Stimulated activated CD8-positive, alpha-beta memory T cell treated with anti-CD3 and anti-CD28 coated beads, Interleukin-4, amount 100 ng/mL, for 4 hours (primary cell): Measurements from ENCODE around the gene CXCL3.
"Not testable (repeated sequence)": the region's sequence is repeated elsewhere in the genome, so short reads cannot be mapped to it uniquely, and the experiment has no call there.

ENCODE experiments used
- DNase-seq, 2 donors: peaks; one replicate each; pipeline ENCODE4 v3.0.0-alpha.2; 2020; ENCODE audit warnings: low read depth in 2 of 2, low spot score in 1 of 2

The CXCL3 gene

DNA sequence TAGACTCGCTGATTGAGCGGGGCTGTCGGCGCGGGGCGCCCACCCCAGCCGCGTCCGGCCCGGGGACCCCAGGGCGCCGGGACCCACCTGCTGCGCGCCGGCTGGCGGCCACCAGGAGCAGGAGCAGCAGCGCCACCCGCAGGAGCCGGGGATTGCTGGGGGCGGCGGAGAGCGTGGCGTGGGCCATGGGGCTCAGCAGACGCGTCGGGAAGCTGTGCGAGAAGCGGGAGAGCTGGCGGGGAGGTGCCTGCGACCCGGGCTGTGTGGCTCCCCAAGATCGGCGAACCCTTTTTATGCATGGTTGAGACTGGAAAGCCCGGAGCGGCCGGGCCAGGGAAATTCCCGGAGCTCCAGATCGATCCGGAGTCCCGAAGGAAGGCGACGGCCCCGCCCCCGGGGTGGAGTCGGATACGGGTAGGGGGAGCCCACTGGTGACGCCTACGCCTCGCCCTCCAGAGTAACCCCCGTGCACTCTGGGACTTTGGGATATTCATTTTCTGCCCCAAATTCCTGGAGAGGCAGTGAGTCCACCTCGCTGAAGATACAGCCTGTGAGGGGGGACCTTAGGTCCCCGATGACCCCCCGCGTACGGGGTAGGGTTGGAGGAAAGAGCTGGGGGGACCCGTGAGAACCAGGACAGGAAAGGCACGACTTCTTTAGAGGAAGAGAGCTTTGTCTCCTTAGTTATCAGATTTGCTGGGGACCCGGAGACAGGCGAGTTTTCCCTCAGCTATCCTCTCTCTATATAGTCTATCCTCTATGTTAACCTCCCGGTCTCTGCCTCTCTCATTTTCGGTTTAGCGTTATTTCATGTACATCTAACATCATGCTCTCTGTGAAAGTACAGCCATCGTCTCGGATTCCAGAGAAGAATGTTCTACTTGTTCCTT lies at the start of gene CXCL3:
Gene CXCL3, minus strand, starts transcription at position 265 of the 890 bp plus-strand sequence. Its CDS starts 78 bp downstream, at position 187.
- DNase-seq = no peak

GRCh38 chr4:74087481-74087880 lies 49.0 kb upstream of the CXCL3 start:
- no peak for DNase-seq

DNA sequence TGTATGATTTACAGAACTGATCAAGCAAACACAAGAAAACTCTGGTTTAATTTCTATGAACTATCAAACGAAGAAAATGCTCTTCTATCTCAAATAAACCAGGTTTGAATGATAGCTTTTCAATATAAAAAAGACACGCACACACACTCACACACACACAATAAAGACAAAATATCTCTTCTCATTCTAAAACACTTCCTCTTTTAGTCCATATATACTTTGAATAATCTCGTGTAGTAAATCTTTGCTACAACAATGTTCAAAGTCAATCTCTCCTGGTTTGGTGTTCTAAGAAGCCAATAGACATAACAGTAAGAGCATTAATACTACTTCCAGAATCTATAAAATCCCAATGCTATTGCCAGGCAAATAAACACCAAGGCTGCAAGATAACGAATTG lies 47.2 kb upstream of the CXCL3 start:
- no peak for DNase-seq

DNA sequence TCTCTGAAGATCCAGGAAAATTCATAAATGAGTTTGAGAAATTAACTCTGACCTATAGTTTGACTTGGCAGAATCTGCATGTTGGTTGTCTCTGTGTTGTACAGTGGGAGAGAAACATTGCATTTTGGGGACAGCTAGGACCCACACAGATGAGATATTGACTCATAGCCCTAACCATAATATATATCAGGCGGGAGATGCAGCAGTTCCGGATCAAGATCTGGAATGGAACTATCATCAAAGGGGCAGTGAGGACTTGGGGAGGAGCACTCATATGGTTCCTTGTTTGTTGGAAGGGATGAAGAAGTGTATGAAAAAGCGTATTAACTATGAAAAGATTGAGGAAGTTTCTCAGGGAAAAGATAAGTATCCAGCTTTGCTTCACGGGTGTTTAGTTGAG lies 46.5 kb upstream of the CXCL3 start:
- DNase-seq = no peak

GRCh38 chr4:74083546-74083945 lies 45.1 kb upstream of the CXCL3 start:
- DNase-seq = no peak

DNA sequence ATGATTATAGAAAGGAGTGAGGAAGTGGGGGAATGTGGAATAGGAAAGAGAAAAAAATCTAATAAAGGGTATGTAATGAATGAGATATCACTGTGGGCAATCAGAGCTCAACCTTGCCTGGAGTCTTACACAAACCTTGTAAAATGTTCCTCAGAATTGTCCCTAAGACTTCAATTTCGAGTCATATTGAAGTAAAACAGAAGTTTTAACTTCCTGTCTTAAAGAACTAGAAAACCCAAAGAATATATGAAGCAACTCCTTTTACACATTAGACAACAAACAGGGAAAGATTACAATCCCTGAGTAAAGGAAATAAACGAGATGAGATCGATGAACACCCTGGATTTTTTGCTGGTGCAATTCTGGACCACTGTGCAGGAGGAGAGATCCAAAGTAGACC lies 42.5 kb upstream of the CXCL3 start:
- no peak for DNase-seq

DNA sequence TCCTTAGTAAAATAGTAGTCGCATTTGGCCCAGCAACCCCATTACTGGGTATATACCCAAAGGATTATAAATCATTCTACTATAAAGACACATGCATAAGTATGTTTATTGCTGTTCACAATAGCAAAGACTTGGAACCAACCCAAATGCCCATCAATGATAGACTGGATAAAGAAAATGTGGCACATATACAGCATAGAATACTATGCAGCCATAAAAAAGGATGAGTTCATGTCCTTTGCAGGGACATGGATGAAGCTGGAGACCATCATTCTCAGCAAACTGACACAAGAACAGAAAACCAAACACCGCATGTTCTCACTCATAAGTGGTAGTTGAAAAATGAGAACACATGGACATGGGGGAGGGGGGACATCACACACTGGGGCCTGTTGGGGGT lies 41.9 kb upstream of the CXCL3 start:
- not testable (repeated sequence) for DNase-seq

DNA sequence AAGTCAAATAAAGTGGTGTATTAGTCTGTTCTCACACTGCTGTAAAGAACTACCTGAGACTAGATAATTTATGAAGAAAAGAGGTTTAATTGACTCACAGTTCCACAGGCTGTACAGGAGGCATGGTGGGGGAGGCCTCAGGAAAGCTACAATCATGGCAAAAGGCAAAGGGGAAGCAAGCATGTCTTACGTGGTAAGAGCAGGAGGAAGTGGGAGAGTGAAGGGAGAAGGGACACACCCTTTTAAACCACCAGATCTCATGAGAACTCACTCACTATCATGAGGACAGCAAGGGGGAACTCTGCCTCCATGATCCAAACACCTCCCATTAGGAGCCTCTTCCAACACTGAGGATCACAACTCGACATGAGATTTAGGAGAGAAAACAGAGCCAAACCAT lies 40.5 kb upstream of the CXCL3 start:
- not testable (repeated sequence) for DNase-seq

DNA sequence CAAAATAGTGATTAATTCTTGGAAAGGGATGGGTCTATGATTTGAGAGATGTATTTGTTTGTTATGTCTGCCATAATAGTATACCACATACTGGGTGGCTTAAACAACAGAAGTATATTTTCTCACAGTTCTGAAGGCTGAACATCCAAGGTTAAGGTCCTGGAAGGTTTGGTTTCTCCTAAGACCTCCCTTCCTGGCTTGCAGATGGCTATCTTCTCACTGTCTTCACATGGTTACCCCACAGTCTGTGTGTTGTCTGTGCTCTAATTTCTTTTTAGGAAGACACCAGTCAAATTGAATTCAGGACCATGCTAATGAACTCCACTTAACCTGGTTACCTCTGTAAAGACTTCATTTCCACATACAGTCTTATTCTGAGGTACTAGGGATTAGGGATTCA lies 34.9 kb upstream of the CXCL3 start:
- no peak for DNase-seq

DNA sequence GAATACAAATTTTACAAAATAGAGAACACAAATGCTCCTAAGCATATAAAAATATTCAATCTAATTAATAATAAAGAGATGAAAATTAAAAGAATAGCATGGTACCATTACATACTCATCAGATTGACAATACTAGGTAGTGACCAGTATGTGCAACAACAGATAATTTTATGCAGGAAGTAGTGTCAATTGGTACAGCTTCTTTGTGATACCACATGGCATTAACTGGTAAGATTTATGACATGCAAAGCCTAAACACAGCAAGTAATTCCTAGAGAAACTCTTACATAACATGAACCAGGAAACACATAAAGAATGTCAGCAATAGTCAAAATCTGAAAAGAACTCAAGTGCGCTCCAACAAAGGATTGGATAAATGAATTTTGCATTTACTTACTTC lies 34.2 kb upstream of the CXCL3 start:
- no peak for DNase-seq

GRCh38 chr4:74067586-74067985 lies 29.1 kb upstream of the CXCL3 start:
- no peak for DNase-seq

GRCh38 chr4:74066232-74066631 lies 27.7 kb upstream of the CXCL3 start:
- DNase-seq = no peak

DNA sequence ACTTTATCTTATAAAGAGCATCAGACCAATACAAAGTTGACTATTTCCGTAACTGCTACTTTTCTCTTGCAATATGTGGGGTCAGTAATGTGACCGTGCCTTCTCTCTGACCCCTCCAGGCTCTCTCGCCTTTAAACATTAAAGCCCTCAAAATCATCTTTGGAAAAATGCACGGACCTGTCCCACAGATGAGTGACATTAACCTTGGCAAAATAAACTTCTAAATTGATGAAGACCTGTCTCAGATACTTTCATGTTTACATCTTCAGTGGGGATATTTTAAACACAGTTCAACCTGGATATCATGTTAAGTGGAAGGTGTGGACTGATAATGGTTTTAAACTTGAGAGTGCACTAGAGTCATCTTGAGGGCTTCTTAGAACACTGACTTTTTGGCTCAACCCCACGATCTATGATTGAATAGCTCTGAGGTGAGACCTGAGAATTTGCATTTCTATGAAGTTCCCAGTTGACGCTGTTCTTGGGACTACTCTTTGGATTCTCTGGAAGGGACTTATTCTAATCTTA lies 26.7 kb upstream of the CXCL3 start:
- no peak for DNase-seq

DNA sequence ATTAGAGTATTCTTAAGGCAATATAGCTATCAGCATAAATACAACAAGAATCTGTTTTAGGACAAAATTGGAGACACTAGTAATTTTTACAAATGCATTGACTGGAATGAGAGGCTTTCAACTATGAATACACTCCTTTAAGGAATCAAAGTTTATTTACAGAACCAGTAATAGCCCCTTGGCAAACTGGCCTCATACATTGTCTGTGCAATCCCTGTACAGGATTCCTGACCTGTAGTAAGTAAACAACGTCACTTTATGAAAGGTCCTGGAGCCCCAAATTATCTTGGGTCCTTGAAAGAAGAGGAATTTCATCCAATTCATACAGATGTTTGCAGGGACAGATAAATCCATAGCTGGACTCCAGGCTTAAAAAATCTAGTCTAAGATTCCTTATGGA lies 25.4 kb upstream of the CXCL3 start:
- no peak for DNase-seq

DNA sequence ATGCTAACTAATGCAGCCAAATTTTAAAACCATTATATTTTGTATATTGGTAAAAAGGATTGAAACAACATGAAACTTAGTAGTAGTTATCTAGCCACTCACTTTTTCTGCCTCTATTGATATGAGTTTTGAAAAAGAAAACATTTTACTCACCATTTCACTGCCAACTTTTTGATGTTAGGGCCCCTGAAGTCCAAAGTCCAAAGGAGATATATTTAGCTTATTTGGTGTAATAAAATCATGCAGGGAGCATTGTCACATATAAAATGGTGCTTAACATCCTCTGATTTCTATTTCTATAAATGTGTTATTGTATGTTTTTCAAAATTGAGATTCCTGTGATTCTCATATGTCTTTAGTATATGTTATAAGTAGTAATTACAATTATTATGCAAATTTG lies 24.5 kb upstream of the CXCL3 start:
- no peak for DNase-seq

DNA sequence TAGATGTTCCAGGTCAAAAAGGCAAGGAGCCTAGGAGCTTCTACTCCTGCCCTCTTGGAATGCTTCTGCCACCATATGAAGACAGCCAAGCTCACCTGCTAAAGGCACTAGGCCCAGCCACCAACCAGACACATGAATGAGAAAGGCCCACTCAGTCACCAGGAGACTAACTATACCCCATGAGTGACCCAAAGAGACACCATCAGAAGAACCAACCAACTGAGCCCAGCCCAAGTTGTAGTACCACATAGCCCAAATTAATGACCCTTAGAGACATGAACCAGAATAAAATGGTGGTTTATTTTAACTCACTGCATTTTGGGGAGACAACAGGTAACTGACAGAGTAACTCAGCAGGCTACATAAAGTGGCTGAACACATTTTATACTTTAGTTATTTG lies 22.9 kb upstream of the CXCL3 start:
- DNase-seq = no peak

- no peak for DNase-seq
Measured at GRCh38 chr4:74059161-74059829, 20.8 kb upstream of the CXCL3 start.

- DNase-seq = no peak
Measured at GRCh38 chr4:74058048-74058651, 19.7 kb upstream of the CXCL3 start.

DNA sequence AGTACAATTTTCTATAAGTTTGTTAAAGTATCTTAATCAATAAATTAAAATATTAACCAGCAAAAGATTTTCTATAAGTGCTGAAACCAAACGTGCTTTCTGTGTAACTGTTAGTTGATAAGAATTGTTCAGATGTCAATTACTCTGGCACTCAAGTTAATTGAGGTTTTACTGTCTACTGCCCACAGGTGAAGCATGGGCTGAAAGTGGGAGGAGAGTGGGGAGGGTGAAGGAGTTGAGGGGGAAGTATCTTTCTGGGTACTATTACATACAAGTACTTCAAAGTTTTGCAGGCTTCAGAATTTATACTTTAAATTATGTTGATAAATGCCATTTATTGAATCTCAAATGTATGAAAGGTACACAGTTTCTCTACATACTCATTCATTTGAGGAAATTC lies 19.1 kb upstream of the CXCL3 start:
- no peak for DNase-seq

GRCh38 chr4:74056858-74057562 lies 18.5 kb upstream of the CXCL3 start:
- no peak for DNase-seq

GRCh38 chr4:74056114-74056857 lies 17.8 kb upstream of the CXCL3 start:
- DNase-seq = no peak
